Fibroblast of the aortic adventitia (primary cell): ENCODE results near the gene OPN3. TPM values are rescaled to one million over a fixed set of nuclear protein-coding genes. Genes with fewer than 3 reads are reported as not detected.

ENCODE experiments used
- DNase-seq: peaks from one replicate; pipeline ENCODE4 v3.0.0-alpha.2; 2010; ENCODE audit warnings: low read depth
- H3K4me3 ChIP-seq: 2 replicates; pipeline ENCODE4 v1.5.1; 2011; ENCODE audit warnings: low read depth, mild to moderate bottlenecking, control low read depth, low read length, moderate library complexity
- total RNA-seq: library from RNA; depleted of rRNA; stranded (reverse); fragments of >200 nt; gene quantifications from 2 replicates; pipeline ENCODE4 v1.2.3, GENCODE V29; 2012; ENCODE audit warnings: low replicate concordance
- TF ChIP-seq, protein P1 (sequence below): IDR thresholded peaks from 2 replicates; pipeline ENCODE4 v1.5.1; 2011; ENCODE audit warnings: mild to moderate bottlenecking, low read length, control low read depth, inconsistent platforms; ENCODE audit not compliant: insufficient read depth

OPN3 gene
- total RNA-seq, 1 donor = 12.8 TPM

DNA sequence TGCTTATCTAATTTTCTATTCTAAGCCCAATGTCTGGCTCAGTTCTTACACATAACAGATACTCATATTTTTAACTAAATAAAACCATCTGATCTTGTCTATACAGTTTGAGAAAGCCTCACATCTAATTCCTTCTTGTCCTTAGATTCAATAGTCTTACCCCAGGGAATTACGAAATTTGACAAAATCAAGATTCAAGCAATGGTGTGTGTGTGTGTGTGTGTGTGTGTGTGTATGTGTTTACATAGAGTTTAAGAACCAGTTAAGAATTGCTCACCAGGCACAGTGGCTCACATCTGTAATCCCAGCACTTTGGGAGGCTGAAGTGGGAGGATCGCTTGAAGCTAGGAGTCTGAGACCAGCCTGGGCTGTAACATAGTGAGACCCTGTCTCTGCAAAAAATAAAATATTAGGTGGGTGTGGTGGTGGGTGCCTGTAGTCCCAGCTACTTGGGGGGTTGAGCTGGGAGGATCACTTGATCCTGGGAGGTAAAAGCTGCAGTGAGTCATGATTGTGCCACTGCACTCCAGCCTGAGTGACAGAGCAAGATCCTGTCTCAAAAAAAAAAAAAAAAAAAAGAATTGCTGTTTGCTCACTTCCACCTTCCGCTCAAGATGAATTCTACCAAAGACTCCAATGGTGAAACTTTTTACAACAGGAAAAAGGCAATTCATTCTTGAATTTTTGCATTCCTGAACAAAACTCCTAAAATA is 18.1 kb upstream of the OPN3 start:
- no peak for DNase-seq
- TF ChIP-seq, protein P1, sequence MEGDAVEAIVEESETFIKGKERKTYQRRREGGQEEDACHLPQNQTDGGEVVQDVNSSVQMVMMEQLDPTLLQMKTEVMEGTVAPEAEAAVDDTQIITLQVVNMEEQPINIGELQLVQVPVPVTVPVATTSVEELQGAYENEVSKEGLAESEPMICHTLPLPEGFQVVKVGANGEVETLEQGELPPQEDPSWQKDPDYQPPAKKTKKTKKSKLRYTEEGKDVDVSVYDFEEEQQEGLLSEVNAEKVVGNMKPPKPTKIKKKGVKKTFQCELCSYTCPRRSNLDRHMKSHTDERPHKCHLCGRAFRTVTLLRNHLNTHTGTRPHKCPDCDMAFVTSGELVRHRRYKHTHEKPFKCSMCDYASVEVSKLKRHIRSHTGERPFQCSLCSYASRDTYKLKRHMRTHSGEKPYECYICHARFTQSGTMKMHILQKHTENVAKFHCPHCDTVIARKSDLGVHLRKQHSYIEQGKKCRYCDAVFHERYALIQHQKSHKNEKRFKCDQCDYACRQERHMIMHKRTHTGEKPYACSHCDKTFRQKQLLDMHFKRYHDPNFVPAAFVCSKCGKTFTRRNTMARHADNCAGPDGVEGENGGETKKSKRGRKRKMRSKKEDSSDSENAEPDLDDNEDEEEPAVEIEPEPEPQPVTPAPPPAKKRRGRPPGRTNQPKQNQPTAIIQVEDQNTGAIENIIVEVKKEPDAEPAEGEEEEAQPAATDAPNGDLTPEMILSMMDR = no peak
- no peak overlapping the region for H3K4me3 ChIP-seq

- no peak for DNase-seq
These were observed 14.5 kb upstream of the OPN3 start for GRCh38 chr1:241654641-241655040.

DNA sequence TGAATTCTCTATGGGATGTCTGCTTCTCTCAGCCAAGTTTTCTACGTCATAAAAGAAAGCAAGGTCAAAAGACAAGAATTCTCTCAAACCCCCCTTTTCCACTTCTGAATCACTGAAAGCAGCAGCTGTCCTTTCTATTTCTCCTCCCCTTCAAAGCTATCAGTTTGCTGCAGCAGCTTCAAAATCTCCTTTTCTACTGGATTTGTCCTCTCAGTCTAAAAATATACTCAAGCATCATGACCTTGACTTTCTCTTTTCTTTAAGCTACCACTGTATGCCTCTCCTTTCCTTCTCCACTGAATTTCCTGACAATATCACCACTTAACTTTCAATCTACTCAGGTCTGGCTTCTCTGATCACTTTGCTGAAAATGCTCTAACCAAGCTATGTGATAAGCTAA is 13.8 kb upstream of the OPN3 start:
- H3K4me3 ChIP-seq = no peak overlapping the region
- TF ChIP-seq, protein P1 = no peak
- DNase-seq = no peak

More at GRCh38 chr1:241654641-241655040, 14.5 kb upstream of the OPN3 start:
- TF ChIP-seq, protein P1 = no peak
- H3K4me3 ChIP-seq = no peak overlapping the region

- no peak within 1 kb of the TSS for H3K4me3 ChIP-seq
- TF ChIP-seq, protein P1 = no peak
- no peak for DNase-seq
These were observed 11.8 kb upstream of the OPN3 start, which contains the start of gene WDR64 for GRCh38 chr1:241652012-241652411. TSS of gene WDR64 (plus strand) at chr1:241652281. CDS start at chr1:241652485, 204 bp downstream.

- TF ChIP-seq, protein P1 = no peak
- DNase-seq = no peak
- no peak overlapping the region for H3K4me3 ChIP-seq
These were observed 8.0 kb upstream of the OPN3 start for GRCh38 chr1:241648159-241648558.

GRCh38 chr1:241647658-241648057 is 7.5 kb upstream of the OPN3 start:
- TF ChIP-seq, protein P1 = no peak
- no peak overlapping the region for H3K4me3 ChIP-seq
- no peak for DNase-seq
